ENCODE results near the gene SLC22A6. TPM values are rescaled to one million over a fixed set of nuclear protein-coding genes. Genes with fewer than 3 reads are reported as not detected.

The SLC22A6 gene
- total RNA-seq (2022; extraction: Qiagen RNA extraction) = not detected in 5 replicates

GRCh38 chr11:62984451-62984991 lies at the start of gene SLC22A6:
TSS of gene SLC22A6 (minus strand) at chr11:62984967. CDS start at chr11:62984690, 277 bp downstream.

GRCh38 chr11:63015521-63016215 lies 30.9 kb upstream of the SLC22A6 start, which contains the start of gene SLC22A8:
TSS of gene SLC22A8 (minus strand) at chr11:63015841. CDS start at chr11:63014958, 883 bp downstream.

Other genes starting within 250 kb of the SLC22A6 start
- 1.1 to 1.8 TPM (median 1.6 TPM) in 5 replicates for gene ZBTB3, start 230.8 kb downstream of the SLC22A6 start, total RNA-seq (2022; extraction: Qiagen RNA extraction)
- gene POLR2G, start 223.4 kb downstream of the SLC22A6 start, total RNA-seq (2022; extraction: Qiagen RNA extraction) = 165 to 180 TPM (median 178 TPM) in 5 replicates
- 11.7 to 16.5 TPM (median 12.7 TPM) in 5 replicates for gene TAF6L, start 213.6 kb downstream of the SLC22A6 start, total RNA-seq (2022; extraction: Qiagen RNA extraction)
- gene TMEM179B, start 197.6 kb downstream of the SLC22A6 start, total RNA-seq (2022; extraction: Qiagen RNA extraction) = 78.3 to 95.8 TPM (median 85.2 TPM) in 5 replicates
- 18.5 to 27.8 TPM (median 26.5 TPM) in 5 replicates for gene TMEM223, start 193.0 kb downstream of the SLC22A6 start, total RNA-seq (2022; extraction: Qiagen RNA extraction)
- 41.1 to 56.6 TPM (median 51.1 TPM) in 5 replicates for gene NXF1, start 179.5 kb downstream of the SLC22A6 start, total RNA-seq (2022; extraction: Qiagen RNA extraction)
- gene STX5, start 152.9 kb downstream of the SLC22A6 start, total RNA-seq (2022; extraction: Qiagen RNA extraction) = 19.5 to 24.9 TPM (median 24.1 TPM) in 5 replicates
- gene TEX54, start 152.1 kb downstream of the SLC22A6 start, total RNA-seq (2022; extraction: Qiagen RNA extraction) = not detected in 5 replicates
- gene WDR74, start 145.4 kb downstream of the SLC22A6 start, total RNA-seq (2022; extraction: Qiagen RNA extraction) = 74.3 to 86.7 TPM (median 77.3 TPM) in 5 replicates
- 846 to 1,033 TPM (median 970 TPM) in 5 replicates for gene SLC3A2, start 104.1 kb downstream of the SLC22A6 start, total RNA-seq (2022; extraction: Qiagen RNA extraction)
- gene CHRM1, start 63.6 kb downstream of the SLC22A6 start, total RNA-seq (2022; extraction: Qiagen RNA extraction) = 0.06 to 0.21 TPM (median 0.10 TPM) in 5 replicates
- not detected in 5 replicates for gene SLC22A8, start 30.9 kb upstream of the SLC22A6 start, total RNA-seq (2022; extraction: Qiagen RNA extraction)
- gene SLC22A24, start 159.3 kb upstream of the SLC22A6 start, total RNA-seq (2022; extraction: Qiagen RNA extraction) = not detected in 5 replicates